ENCODE data around the gene AKR1C2.
A peak's percentile ranks its signal among the peaks of the same experiment; 100 is the strongest.
"Not testable (repeated sequence)": the region's sequence is repeated elsewhere in the genome, so short reads cannot be mapped to it uniquely, and the experiment has no call there.

Gene AKR1C2

DNA sequence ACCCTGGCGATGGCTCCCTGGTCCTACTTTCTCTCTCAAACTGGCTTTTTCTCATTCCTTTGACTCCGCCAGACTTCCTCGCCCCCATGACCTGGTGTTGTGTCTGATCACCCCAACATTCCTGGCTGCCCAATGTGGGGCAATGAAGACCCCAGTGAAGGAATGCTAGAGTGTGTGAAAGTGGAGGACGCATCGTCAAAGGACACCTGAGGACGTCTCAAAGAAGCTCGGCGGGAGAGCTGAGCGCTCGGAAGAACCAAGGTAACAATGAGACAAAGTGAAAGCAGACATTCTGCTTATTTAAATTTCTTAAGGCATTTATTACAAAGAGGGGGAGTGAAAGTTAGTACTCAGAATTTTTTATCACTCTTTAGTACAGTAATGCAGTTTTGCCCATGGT, 31.7 kb upstream of the AKR1C2 start:
- TF ChIP-seq, protein P1, sequence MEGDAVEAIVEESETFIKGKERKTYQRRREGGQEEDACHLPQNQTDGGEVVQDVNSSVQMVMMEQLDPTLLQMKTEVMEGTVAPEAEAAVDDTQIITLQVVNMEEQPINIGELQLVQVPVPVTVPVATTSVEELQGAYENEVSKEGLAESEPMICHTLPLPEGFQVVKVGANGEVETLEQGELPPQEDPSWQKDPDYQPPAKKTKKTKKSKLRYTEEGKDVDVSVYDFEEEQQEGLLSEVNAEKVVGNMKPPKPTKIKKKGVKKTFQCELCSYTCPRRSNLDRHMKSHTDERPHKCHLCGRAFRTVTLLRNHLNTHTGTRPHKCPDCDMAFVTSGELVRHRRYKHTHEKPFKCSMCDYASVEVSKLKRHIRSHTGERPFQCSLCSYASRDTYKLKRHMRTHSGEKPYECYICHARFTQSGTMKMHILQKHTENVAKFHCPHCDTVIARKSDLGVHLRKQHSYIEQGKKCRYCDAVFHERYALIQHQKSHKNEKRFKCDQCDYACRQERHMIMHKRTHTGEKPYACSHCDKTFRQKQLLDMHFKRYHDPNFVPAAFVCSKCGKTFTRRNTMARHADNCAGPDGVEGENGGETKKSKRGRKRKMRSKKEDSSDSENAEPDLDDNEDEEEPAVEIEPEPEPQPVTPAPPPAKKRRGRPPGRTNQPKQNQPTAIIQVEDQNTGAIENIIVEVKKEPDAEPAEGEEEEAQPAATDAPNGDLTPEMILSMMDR (IDR thresholded peaks at IDR 0.05; ENCODE audit: low read length, missing control alignments), result no peak

DNA sequence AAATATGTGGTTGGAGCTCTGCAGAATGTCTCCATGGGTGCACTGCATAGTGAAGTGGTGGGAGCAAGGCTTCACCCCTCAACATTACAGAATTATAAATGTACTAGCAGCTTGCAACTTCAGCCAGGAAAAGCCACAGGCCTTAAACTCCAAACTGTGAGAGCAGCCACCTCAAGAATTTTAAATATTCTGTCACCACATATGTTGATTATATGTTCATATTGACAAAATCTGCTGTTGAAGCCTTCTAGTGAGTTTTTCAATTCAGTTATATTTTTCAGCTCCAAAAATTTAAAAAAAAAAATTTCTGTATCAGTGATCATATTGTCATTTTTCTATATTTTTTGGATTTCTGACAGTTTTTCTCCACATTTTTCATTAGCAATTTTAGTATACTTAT, 30.9 kb upstream of the AKR1C2 start:
- no peak overlapping the region for H3K4me3 ChIP-seq (replicated peaks; ENCODE audit: low read depth, low read length)
- TF ChIP-seq, protein P1 (IDR thresholded peaks at IDR 0.05; ENCODE audit: low read length, missing control alignments), result no peak
- no peak for DNase-seq (ENCODE audit: low read depth)

More for the DNA sequence above, 31.7 kb upstream of the AKR1C2 start:
- no peak for DNase-seq (ENCODE audit: low read depth)
- no peak overlapping the region for H3K4me3 ChIP-seq (replicated peaks; ENCODE audit: low read depth, low read length)

DNA sequence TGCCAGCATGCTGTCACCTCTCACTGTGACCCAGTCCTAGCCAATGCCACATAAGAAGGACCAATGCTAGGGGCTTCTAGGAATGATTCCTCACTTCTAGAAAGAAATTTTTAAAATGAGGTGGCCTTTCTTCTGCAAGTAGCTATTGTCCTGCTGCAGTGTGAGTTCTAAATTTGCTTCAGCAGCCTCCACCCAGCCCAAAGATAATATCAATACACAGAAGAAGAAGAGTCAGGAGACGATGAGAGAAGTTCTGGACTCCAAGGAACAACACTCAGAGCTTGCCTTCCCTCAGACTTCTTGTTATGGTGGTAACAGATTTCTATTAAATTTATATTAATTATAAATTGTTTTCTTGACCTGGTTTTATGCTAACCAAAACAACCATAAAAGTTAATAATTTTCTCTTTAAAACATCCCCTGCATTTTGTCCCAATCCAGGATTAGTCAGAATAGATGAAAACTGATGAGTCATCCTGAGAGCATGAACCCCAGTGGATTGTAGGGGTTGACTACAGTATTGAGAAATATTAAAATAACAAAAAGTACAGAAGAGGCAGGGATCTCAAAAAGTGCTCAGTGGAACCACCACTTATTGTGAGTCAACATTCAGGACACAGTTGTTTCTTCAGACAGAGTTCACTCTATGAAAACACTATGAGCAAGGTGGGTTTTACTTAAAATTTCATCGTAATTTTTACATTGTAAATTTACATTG, 29.6 kb upstream of the AKR1C2 start:
- TF ChIP-seq, protein P1 (IDR thresholded peaks at IDR 0.05; ENCODE audit: low read length, missing control alignments), result no peak
- peak; percentile 86 for DNase-seq (ENCODE audit: low read depth)

DNA sequence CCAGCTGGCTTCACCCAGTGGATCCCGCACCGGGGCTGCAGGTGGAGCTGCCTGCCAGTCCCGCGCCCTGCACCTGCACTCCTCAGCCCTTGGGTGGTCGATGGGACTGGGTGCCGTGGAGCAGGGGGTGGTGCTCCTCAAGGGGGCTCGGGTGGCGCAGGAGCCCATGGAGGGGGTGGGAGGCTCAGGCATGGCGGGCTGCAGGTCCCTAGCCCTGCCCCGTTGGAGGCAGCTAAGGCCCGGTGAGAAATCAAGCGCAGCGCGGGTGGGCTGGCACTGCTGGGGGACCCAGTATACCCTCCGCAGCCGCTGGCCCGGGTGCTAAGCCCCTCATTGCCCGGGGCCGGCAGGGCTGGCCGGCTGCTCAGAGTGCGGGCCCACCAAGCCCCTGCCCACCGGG, 28.8 kb upstream of the AKR1C2 start:
- DNase-seq (ENCODE audit: low read depth); H3K4me3 ChIP-seq (replicated peaks; ENCODE audit: low read depth, low read length): not testable (repeated sequence)

More for the DNA sequence above, 29.6 kb upstream of the AKR1C2 start:
- H3K4me3 ChIP-seq (replicated peaks; ENCODE audit: low read depth, low read length), result no peak overlapping the region

DNA sequence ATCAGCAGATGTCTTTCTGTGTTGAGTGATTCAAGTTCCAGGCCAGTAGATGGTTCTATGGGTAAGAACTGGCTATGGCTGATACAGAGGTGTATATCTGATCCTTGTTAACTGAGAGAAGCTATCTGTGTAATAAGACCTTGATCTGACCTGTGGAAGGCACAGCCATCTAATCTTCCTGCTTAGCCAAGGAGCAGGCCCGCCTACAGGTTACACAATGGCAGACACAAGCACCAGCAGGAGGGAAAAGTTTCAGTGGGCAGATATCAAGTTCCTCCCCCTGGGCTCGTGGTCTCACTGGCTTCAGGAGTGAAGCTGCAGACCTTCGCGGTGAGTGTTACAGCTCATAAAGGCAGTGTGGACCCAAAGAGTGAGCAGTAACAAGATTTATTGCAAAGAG, 27.9 kb upstream of the AKR1C2 start:
- H3K4me3 ChIP-seq (replicated peaks; ENCODE audit: low read depth, low read length); DNase-seq (ENCODE audit: low read depth): not testable (repeated sequence)

DNA sequence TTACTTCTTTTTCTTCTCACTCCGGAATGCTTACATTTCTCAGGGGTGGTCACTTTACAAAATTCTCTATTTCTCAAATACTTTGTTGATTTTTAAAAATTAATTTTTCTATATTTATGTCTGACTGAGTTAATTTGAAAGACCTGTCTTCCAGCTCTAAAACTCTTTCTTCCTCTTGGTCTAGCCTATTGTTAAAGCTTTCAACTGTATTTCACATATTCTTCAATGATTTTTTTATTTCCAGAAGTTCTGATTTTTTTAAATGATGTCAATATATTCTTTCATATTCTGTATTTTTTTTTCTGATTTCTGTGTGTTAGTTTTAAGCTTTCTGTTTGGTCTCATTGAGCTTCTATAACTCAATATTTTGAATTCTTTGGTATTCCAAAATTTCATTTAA, 27.3 kb upstream of the AKR1C2 start:
- TF ChIP-seq, protein P1 (IDR thresholded peaks at IDR 0.05; ENCODE audit: low read length, missing control alignments), result no peak
- no peak overlapping the region for H3K4me3 ChIP-seq (replicated peaks; ENCODE audit: low read depth, low read length)
- no peak for DNase-seq (ENCODE audit: low read depth)

DNA sequence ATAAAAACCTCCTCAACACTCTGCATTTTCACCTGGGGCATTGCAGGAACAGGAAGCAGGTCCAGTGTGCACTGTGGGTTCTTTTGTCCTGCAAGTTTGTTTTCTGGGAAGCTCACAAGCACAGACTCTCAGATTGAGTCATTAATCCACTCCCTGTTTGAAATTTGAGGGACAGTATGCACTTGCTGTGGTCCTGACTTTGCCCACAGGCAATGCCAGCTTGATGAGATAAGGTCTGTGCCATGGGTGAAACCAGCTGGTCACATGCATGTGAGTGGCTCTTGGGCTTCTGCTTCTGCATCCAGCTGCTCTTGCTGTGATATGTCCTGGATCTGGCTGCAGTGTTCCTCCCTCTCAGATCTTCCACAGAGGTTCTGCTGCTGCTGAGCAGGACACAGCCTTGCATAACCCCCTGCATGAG, 21.8 kb upstream of the AKR1C2 start:
- DNase-seq (ENCODE audit: low read depth); H3K4me3 ChIP-seq (replicated peaks; ENCODE audit: low read depth, low read length): not testable (repeated sequence)

DNA sequence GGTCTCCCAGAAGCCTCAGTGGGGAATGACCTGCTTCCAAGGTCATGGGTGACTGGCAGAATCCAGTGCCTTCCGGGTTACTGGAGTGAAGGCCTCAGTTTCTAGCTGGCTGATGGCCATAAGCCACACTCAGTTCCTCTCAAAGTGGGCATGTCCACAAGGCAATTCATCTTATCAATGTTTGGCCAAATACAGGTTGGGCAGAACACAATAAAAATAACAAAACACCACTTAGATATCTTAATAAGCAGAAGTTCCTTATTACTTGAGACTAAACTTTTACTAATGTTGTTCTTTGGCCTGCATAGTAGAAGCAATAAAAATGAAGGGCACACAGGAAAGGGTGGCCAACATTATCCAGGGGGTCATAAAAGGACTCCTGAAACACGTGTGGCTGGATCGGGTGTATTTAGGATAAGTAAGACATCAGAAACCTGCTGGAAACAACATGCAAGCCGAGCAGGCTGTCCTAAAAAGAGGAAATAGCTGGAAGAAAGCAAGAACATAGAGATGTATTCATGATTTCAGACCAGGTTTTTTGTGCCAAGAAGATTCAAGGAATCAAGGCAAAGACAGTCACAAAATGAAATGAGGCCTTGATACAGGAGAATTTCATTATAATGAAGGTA, 19.6 kb upstream of the AKR1C2 start:
- no peak for DNase-seq (ENCODE audit: low read depth)
- TF ChIP-seq, protein P1 (IDR thresholded peaks at IDR 0.05; ENCODE audit: low read length, missing control alignments), result no peak
- H3K4me3 ChIP-seq (replicated peaks; ENCODE audit: low read depth, low read length), result no peak overlapping the region

DNA sequence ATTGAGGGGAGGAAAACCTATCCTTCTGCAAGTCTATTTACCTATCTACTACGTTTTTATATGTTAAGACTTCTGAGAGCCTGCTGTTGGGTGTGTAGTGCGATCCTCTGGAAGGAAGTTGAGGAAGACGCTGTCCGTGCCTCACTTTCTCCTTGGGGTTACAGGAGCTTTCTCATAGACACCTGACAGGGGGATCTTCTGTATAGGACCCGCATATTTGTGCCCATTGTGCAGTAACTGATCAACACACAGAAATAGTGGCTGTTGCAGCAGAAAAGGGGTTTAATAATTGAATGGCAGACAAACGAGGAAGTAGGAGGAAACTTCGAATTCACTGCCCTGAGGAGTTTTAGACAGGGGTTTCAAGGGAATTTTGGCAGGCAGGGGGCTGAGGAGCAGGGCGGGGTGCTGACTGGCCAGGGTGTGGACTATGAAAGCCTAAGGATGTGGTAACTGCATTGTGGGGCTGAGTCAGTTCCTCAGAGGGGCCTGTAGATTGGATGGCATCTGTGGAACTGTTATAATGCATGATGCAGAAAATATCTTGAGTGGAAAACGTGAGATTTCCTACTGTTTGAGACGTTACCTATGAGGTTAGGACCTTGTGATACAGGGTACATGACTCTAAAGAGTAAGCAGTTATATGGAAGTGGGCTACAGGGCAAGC, 18.1 kb upstream of the AKR1C2 start:
- DNase-seq (ENCODE audit: low read depth); H3K4me3 ChIP-seq (replicated peaks; ENCODE audit: low read depth, low read length): not testable (repeated sequence)

DNA sequence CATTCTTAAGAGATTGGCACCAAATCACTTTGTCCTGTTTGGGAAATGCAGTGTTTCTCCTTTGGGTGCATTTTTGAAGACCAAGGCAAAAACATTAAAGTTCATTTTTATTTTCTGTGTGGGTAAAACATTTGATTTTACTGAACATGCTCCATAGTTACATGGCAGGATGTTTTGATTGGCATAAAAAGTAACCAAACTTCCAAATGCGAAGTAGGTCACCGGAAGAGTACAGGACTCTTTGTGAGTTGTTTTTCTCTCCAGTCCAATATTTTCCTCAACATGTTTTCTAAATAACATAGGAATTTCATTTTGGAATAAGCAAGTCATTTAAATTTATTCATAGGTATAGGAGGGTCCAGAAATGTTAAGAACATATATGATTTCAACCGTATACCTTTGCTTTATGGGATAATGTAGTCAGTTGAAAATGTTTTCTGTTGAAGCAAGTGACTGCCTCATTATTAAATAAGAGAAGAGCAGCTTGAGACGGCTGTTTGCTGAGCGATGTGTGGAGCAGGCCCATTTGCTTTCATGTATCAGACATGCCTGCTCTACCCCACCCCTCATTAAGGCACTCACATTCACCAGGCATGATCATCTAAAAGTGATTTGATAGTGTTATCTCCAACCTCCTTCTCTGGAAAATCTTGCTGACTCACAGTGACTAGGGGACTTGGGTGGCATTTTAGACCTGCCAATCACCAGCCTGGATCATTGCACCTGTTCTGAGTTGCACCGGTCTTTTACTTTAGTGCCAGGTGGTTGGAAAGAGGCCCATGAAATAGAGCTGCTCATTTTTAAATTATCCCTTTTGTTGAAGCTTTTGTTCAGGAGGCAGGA, 16.3 kb upstream of the AKR1C2 start:
- not testable (repeated sequence) for H3K4me3 ChIP-seq (replicated peaks; ENCODE audit: low read depth, low read length); DNase-seq (ENCODE audit: low read depth)

Measured in fibroblast of pulmonary artery (primary cell).